Measurements from ENCODE around the gene KDELR3.

Gene KDELR3

GRCh38 chr22:38477585-38477984 is 9.7 kb downstream of the KDELR3 start:
- Histone ChIP-seq H3K27me3 (ENCODE audit: control insufficient read depth in 1 of 2, insufficient read depth in 2 of 2, low read length in 2 of 2) (no peaks in the 10 kb centered on the region), H3K36me3 (ENCODE audit: insufficient read depth, low read length) (peaks cover 17% of the 10 kb centered on the region), H3K4me3 (ENCODE audit: low read depth in 1 of 2, low read length in 2 of 2) (no peak overlapping the region), H3K27ac (ENCODE audit: low read depth, low read length) (no peak overlapping the region), H3K9me3 (ENCODE audit: low read length) (no peaks in the 10 kb centered on the region), H3K9ac (ENCODE audit: low read length) (no peak overlapping the region), H3K4me1 (ENCODE audit: insufficient read depth, low read length) (no peaks in the 10 kb centered on the region)

- Histone ChIP-seq H3K36me3 (ENCODE audit: insufficient read depth, low read length) (peaks cover 33% of the 10 kb centered on the region), H3K27ac (ENCODE audit: low read depth, low read length) (no peak overlapping the region), H3K4me1 (ENCODE audit: insufficient read depth, low read length) (no peaks in the 10 kb centered on the region), H3K4me3 (ENCODE audit: low read depth in 1 of 2, low read length in 2 of 2) (no peak overlapping the region), H3K9ac (ENCODE audit: low read length) (no peak overlapping the region), H3K27me3 (ENCODE audit: control insufficient read depth in 1 of 2, insufficient read depth in 2 of 2, low read length in 2 of 2) (no peaks in the 10 kb centered on the region), H3K9me3 (ENCODE audit: low read length) (no peaks in the 10 kb centered on the region)
Measured at GRCh38 chr22:38479096-38479837, 11.4 kb downstream of the KDELR3 start.

- Histone ChIP-seq H3K4me1 (ENCODE audit: insufficient read depth, low read length) (no peaks in the 10 kb centered on the region), H3K36me3 (ENCODE audit: insufficient read depth, low read length) (peaks cover 50% of the 10 kb centered on the region), H3K9me3 (ENCODE audit: low read length) (no peaks in the 10 kb centered on the region), H3K27ac (ENCODE audit: low read depth, low read length) (no peak overlapping the region), H3K27me3 (ENCODE audit: control insufficient read depth in 1 of 2, insufficient read depth in 2 of 2, low read length in 2 of 2) (no peaks in the 10 kb centered on the region), H3K4me3 (ENCODE audit: low read depth in 1 of 2, low read length in 2 of 2) (no peak overlapping the region), H3K9ac (ENCODE audit: low read length) (no peak overlapping the region)
Measured at GRCh38 chr22:38481162-38481870, 13.4 kb downstream of the KDELR3 start.

- Histone ChIP-seq H3K9me3 (ENCODE audit: low read length) (no peaks in the 10 kb centered on the region), H3K4me1 (ENCODE audit: insufficient read depth, low read length) (no peaks in the 10 kb centered on the region), H3K9ac (ENCODE audit: low read length) (no peak overlapping the region), H3K36me3 (ENCODE audit: insufficient read depth, low read length) (peaks cover 56% of the 10 kb centered on the region), H3K4me3 (ENCODE audit: low read depth in 1 of 2, low read length in 2 of 2) (no peak overlapping the region), H3K27ac (ENCODE audit: low read depth, low read length) (no peak overlapping the region), H3K27me3 (ENCODE audit: control insufficient read depth in 1 of 2, insufficient read depth in 2 of 2, low read length in 2 of 2) (no peaks in the 10 kb centered on the region)
Measured at GRCh38 chr22:38481871-38482332, 14.0 kb downstream of the KDELR3 start.

GRCh38 chr22:38482662-38483308 is 14.9 kb downstream of the KDELR3 start:
- Histone ChIP-seq H3K27me3 (ENCODE audit: control insufficient read depth in 1 of 2, insufficient read depth in 2 of 2, low read length in 2 of 2) (no peaks in the 10 kb centered on the region), H3K27ac (ENCODE audit: low read depth, low read length) (no peak overlapping the region), H3K9ac (ENCODE audit: low read length) (no peak overlapping the region), H3K4me1 (ENCODE audit: insufficient read depth, low read length) (no peaks in the 10 kb centered on the region), H3K9me3 (ENCODE audit: low read length) (no peaks in the 10 kb centered on the region), H3K36me3 (ENCODE audit: insufficient read depth, low read length) (peaks cover 61% of the 10 kb centered on the region), H3K4me3 (ENCODE audit: low read depth in 1 of 2, low read length in 2 of 2) (no peak overlapping the region)

GRCh38 chr22:38484244-38484643 is 16.3 kb downstream of the KDELR3 start:
- Histone ChIP-seq H3K27me3 (ENCODE audit: control insufficient read depth in 1 of 2, insufficient read depth in 2 of 2, low read length in 2 of 2) (no peaks in the 10 kb centered on the region), H3K4me1 (ENCODE audit: insufficient read depth, low read length) (no peaks in the 10 kb centered on the region), H3K27ac (ENCODE audit: low read depth, low read length) (no peak overlapping the region), H3K36me3 (ENCODE audit: insufficient read depth, low read length) (peaks cover 75% of the 10 kb centered on the region), H3K9me3 (ENCODE audit: low read length) (no peaks in the 10 kb centered on the region), H3K9ac (ENCODE audit: low read length) (no peak overlapping the region), H3K4me3 (ENCODE audit: low read depth in 1 of 2, low read length in 2 of 2) (no peak overlapping the region)

- Histone ChIP-seq H3K27me3 (ENCODE audit: control insufficient read depth in 1 of 2, insufficient read depth in 2 of 2, low read length in 2 of 2) (no peaks in the 10 kb centered on the region), H3K9ac (ENCODE audit: low read length) (no peak overlapping the region), H3K27ac (ENCODE audit: low read depth, low read length) (no peak overlapping the region), H3K36me3 (ENCODE audit: insufficient read depth, low read length) (peaks cover 91% of the 10 kb centered on the region), H3K4me3 (ENCODE audit: low read depth in 1 of 2, low read length in 2 of 2) (no peak overlapping the region), H3K4me1 (ENCODE audit: insufficient read depth, low read length) (peaks cover 13% of the 10 kb centered on the region), H3K9me3 (ENCODE audit: low read length) (no peaks in the 10 kb centered on the region)
Measured at GRCh38 chr22:38485783-38486182, 17.9 kb downstream of the KDELR3 start.

- H3K4me1 ChIP-seq (ENCODE audit: insufficient read depth, low read length), result peaks cover 15% of the 10 kb centered on the region
- no peaks in the 10 kb centered on the region for H3K27me3 ChIP-seq (ENCODE audit: control insufficient read depth in 1 of 2, insufficient read depth in 2 of 2, low read length in 2 of 2)
- H3K27ac ChIP-seq (ENCODE audit: low read depth, low read length), result no peak overlapping the region
- H3K4me3 ChIP-seq (ENCODE audit: low read depth in 1 of 2, low read length in 2 of 2), result no peak overlapping the region
- peaks cover 89% of the 10 kb centered on the region for H3K36me3 ChIP-seq (ENCODE audit: insufficient read depth, low read length)
- H3K9ac ChIP-seq (ENCODE audit: low read length), result no peak overlapping the region
- no peaks in the 10 kb centered on the region for H3K9me3 ChIP-seq (ENCODE audit: low read length)
Measured at GRCh38 chr22:38487946-38488345, 20.1 kb downstream of the KDELR3 start.

GRCh38 chr22:38489142-38489541 is 21.2 kb downstream of the KDELR3 start:
- Histone ChIP-seq H3K9ac (ENCODE audit: low read length) (no peak overlapping the region), H3K4me3 (ENCODE audit: low read depth in 1 of 2, low read length in 2 of 2) (no peak overlapping the region), H3K4me1 (ENCODE audit: insufficient read depth, low read length) (peaks cover 15% of the 10 kb centered on the region), H3K9me3 (ENCODE audit: low read length) (no peaks in the 10 kb centered on the region), H3K27ac (ENCODE audit: low read depth, low read length) (no peak overlapping the region), H3K27me3 (ENCODE audit: control insufficient read depth in 1 of 2, insufficient read depth in 2 of 2, low read length in 2 of 2) (no peaks in the 10 kb centered on the region), H3K36me3 (ENCODE audit: insufficient read depth, low read length) (peaks cover 89% of the 10 kb centered on the region)

- no peaks in the 10 kb centered on the region for H3K9me3 ChIP-seq (ENCODE audit: low read length)
- no peak overlapping the region for H3K4me3 ChIP-seq (ENCODE audit: low read depth in 1 of 2, low read length in 2 of 2)
- H3K36me3 ChIP-seq (ENCODE audit: insufficient read depth, low read length), result peaks cover 89% of the 10 kb centered on the region
- H3K9ac ChIP-seq (ENCODE audit: low read length), result no peak overlapping the region
- no peak overlapping the region for H3K27ac ChIP-seq (ENCODE audit: low read depth, low read length)
- no peaks in the 10 kb centered on the region for H3K27me3 ChIP-seq (ENCODE audit: control insufficient read depth in 1 of 2, insufficient read depth in 2 of 2, low read length in 2 of 2)
- peaks cover 15% of the 10 kb centered on the region for H3K4me1 ChIP-seq (ENCODE audit: insufficient read depth, low read length)
Measured at GRCh38 chr22:38489561-38490145, 21.8 kb downstream of the KDELR3 start.

- Histone ChIP-seq H3K27me3 (ENCODE audit: control insufficient read depth in 1 of 2, insufficient read depth in 2 of 2, low read length in 2 of 2) (no peaks in the 10 kb centered on the region), H3K4me3 (ENCODE audit: low read depth in 1 of 2, low read length in 2 of 2) (no peak overlapping the region), H3K9ac (ENCODE audit: low read length) (peak overlapping the region; percentile 14), H3K27ac (ENCODE audit: low read depth, low read length) (peak overlapping the region; percentile 65), H3K9me3 (ENCODE audit: low read length) (no peaks in the 10 kb centered on the region), H3K4me1 (ENCODE audit: insufficient read depth, low read length) (peaks cover 15% of the 10 kb centered on the region), H3K36me3 (ENCODE audit: insufficient read depth, low read length) (peaks cover 90% of the 10 kb centered on the region)
Measured at GRCh38 chr22:38490475-38490874, 22.6 kb downstream of the KDELR3 start.

Measured in muscle layer of colon (tissue), 2 donors.